Measurements from ENCODE around the gene C2orf92. TPM values are rescaled to one million over a fixed set of nuclear protein-coding genes. Genes with fewer than 3 reads are reported as not detected.

C2orf92 gene
- total RNA-seq, 1 donor from 2014 or later: 16.9 TPM

- peaks cover 62% of the 10 kb centered on the region for H3K36me3 Mint-ChIP-seq (ENCODE audit: low read depth)
- no peak for DNase-seq
- no peaks in the 10 kb centered on the region for H3K27me3 Mint-ChIP-seq
- intact Hi-C loops (cut with micrococcal nuclease): no loop called here
- H3K4me3 Mint-ChIP-seq: no peak overlapping the region
- peaks cover 24% of the 10 kb centered on the region for H3K4me1 Mint-ChIP-seq
- H3K27ac Mint-ChIP-seq: peak overlapping the region; percentile 76
- H3K9me3 Mint-ChIP-seq: no peaks in the 10 kb centered on the region
Observed at GRCh38 chr2:97654791-97655190, 14.7 kb upstream of the C2orf92 start.

- Mint-ChIP-seq H3K36me3 (ENCODE audit: low read depth) (peaks cover 64% of the 10 kb centered on the region), H3K4me1 (peaks cover 28% of the 10 kb centered on the region), H3K27me3 (no peaks in the 10 kb centered on the region), H3K27ac (no peak overlapping the region), H3K9me3 (no peaks in the 10 kb centered on the region), H3K4me3 (no peak overlapping the region)
- no peak for DNase-seq
- intact Hi-C loops (cut with micrococcal nuclease): no loop called here
Observed at GRCh38 chr2:97656129-97656755, 13.3 kb upstream of the C2orf92 start.

GRCh38 chr2:97656905-97657587 is 12.5 kb upstream of the C2orf92 start:
- H3K27ac Mint-ChIP-seq: no peak overlapping the region

GRCh38 chr2:97657986-97658690 is 11.4 kb upstream of the C2orf92 start:
- Mint-ChIP-seq H3K4me3 (no peak overlapping the region), H3K27ac (no peak overlapping the region), H3K9me3 (no peaks in the 10 kb centered on the region), H3K27me3 (no peaks in the 10 kb centered on the region), H3K4me1 (peaks cover 42% of the 10 kb centered on the region), H3K36me3 (ENCODE audit: low read depth) (peaks cover 68% of the 10 kb centered on the region)
- intact Hi-C loops (cut with micrococcal nuclease): no loop called here
- DNase-seq: peak; percentile 53

More at GRCh38 chr2:97656905-97657587, 12.5 kb upstream of the C2orf92 start:
- Mint-ChIP-seq H3K4me3 (no peak overlapping the region), H3K36me3 (ENCODE audit: low read depth) (peaks cover 69% of the 10 kb centered on the region), H3K9me3 (no peaks in the 10 kb centered on the region), H3K4me1 (peaks cover 35% of the 10 kb centered on the region), H3K27me3 (no peaks in the 10 kb centered on the region)
- intact Hi-C loops (cut with micrococcal nuclease): no loop called here
- peak; percentile 51 for DNase-seq

- H3K9me3 Mint-ChIP-seq: no peaks in the 10 kb centered on the region
- no peak overlapping the region for H3K27ac Mint-ChIP-seq
- no peak overlapping the region for H3K4me3 Mint-ChIP-seq
- DNase-seq: peak; percentile 54
- intact Hi-C loops (cut with micrococcal nuclease): no loop called here
- peaks cover 41% of the 10 kb centered on the region for H3K4me1 Mint-ChIP-seq
- H3K36me3 Mint-ChIP-seq (ENCODE audit: low read depth): peaks cover 64% of the 10 kb centered on the region
- H3K27me3 Mint-ChIP-seq: no peaks in the 10 kb centered on the region
Observed at GRCh38 chr2:97658691-97659157, 10.8 kb upstream of the C2orf92 start.

- Mint-ChIP-seq H3K27ac (peak overlapping the region; percentile 22), H3K36me3 (ENCODE audit: low read depth) (peaks cover 60% of the 10 kb centered on the region), H3K9me3 (no peaks in the 10 kb centered on the region), H3K4me1 (peaks cover 37% of the 10 kb centered on the region), H3K27me3 (no peaks in the 10 kb centered on the region), H3K4me3 (no peak overlapping the region)
- intact Hi-C loops (cut with micrococcal nuclease): loop anchor here (10.0 kb wide), 2 partner anchors 785 to 1675 kb away; partner anchors contain the start of genes EIF5B, INPP4A and TXNDC9
- DNase-seq: no peak
Observed at GRCh38 chr2:97659256-97660043, 10.1 kb upstream of the C2orf92 start.

GRCh38 chr2:97660044-97660774 is 9.3 kb upstream of the C2orf92 start:
- Mint-ChIP-seq H3K27me3 (no peaks in the 10 kb centered on the region), H3K9me3 (no peaks in the 10 kb centered on the region), H3K4me3 (no peak overlapping the region), H3K4me1 (peaks cover 34% of the 10 kb centered on the region), H3K36me3 (ENCODE audit: low read depth) (peaks cover 55% of the 10 kb centered on the region), H3K27ac (peak overlapping the region; percentile 22)
- no peak for DNase-seq
- intact Hi-C loops (cut with micrococcal nuclease): loop anchor here (10.0 kb wide), 2 partner anchors 785 to 1675 kb away; partner anchors contain the start of genes EIF5B, INPP4A and TXNDC9

GRCh38 chr2:97660775-97661389 is 8.6 kb upstream of the C2orf92 start:
- intact Hi-C loops (cut with micrococcal nuclease): loop anchor here (10.0 kb wide), 2 partner anchors 784 to 1674 kb away; partner anchors contain the start of genes EIF5B, INPP4A and TXNDC9
- H3K27me3 Mint-ChIP-seq: no peaks in the 10 kb centered on the region
- peaks cover 31% of the 10 kb centered on the region for H3K4me1 Mint-ChIP-seq
- peak; percentile 56 for DNase-seq
- no peak overlapping the region for H3K4me3 Mint-ChIP-seq
- peak overlapping the region; percentile 96 for H3K27ac Mint-ChIP-seq
- no peaks in the 10 kb centered on the region for H3K9me3 Mint-ChIP-seq
- H3K36me3 Mint-ChIP-seq (ENCODE audit: low read depth): peaks cover 50% of the 10 kb centered on the region

- H3K36me3 Mint-ChIP-seq (ENCODE audit: low read depth): peaks cover 44% of the 10 kb centered on the region
Observed at GRCh38 chr2:97661927-97662326, 7.6 kb upstream of the C2orf92 start.

GRCh38 chr2:97662386-97662894 is 7.1 kb upstream of the C2orf92 start:
- H3K36me3 Mint-ChIP-seq (ENCODE audit: low read depth): peaks cover 42% of the 10 kb centered on the region
- intact Hi-C loops (cut with micrococcal nuclease): loop anchor here (10.0 kb wide), 2 partner anchors 782 to 1672 kb away; partner anchors contain the start of genes EIF5B, INPP4A and TXNDC9
- DNase-seq: no peak
- H3K4me1 Mint-ChIP-seq: peaks cover 33% of the 10 kb centered on the region
- peak overlapping the region; percentile 86 for H3K4me3 Mint-ChIP-seq
- H3K27ac Mint-ChIP-seq: peak overlapping the region; percentile 96
- H3K9me3 Mint-ChIP-seq: no peaks in the 10 kb centered on the region
- no peaks in the 10 kb centered on the region for H3K27me3 Mint-ChIP-seq

More at GRCh38 chr2:97661927-97662326, 7.6 kb upstream of the C2orf92 start:
- peak overlapping the region; percentile 86 for H3K4me3 Mint-ChIP-seq
- H3K9me3 Mint-ChIP-seq: no peaks in the 10 kb centered on the region
- no peaks in the 10 kb centered on the region for H3K27me3 Mint-ChIP-seq
- peak overlapping the region; percentile 96 for H3K27ac Mint-ChIP-seq
- H3K4me1 Mint-ChIP-seq: peaks cover 33% of the 10 kb centered on the region
- intact Hi-C loops (cut with micrococcal nuclease): loop anchor here (10.0 kb wide), 2 partner anchors 783 to 1673 kb away; partner anchors contain the start of genes EIF5B, INPP4A and TXNDC9
- no peak for DNase-seq

- peaks cover 38% of the 10 kb centered on the region for H3K36me3 Mint-ChIP-seq (ENCODE audit: low read depth)
- peak; percentile 92 for DNase-seq
- intact Hi-C loops (cut with micrococcal nuclease): loop anchor here (10.0 kb wide), 2 partner anchors 782 to 1672 kb away; partner anchors contain the start of genes EIF5B, INPP4A and TXNDC9
- peaks cover 33% of the 10 kb centered on the region for H3K4me1 Mint-ChIP-seq
- no peaks in the 10 kb centered on the region for H3K27me3 Mint-ChIP-seq
- H3K9me3 Mint-ChIP-seq: no peaks in the 10 kb centered on the region
- H3K27ac Mint-ChIP-seq: peak overlapping the region; percentile 96
- peak overlapping the region; percentile 86 for H3K4me3 Mint-ChIP-seq
Observed at GRCh38 chr2:97662895-97663625, 6.5 kb upstream of the C2orf92 start.

Data from activated CD4-positive, alpha-beta T cell treated with anti-CD3 and anti-CD28 coated beads, Interleukin-2, amount 10 ng/mL, durations not matched to agents 24 days and 14 days (primary cell).